Ishikawa (cell line): ENCODE data around the gene RHEX.

ENCODE experiments used
- CEBPB ChIP-seq: IDR thresholded peaks from 2 replicates; pipeline ENCODE4 v1.6.1; 2012
- CREB1 ChIP-seq: IDR thresholded peaks from 2 replicates; pipeline ENCODE4 v1.6.1; 2012; ENCODE audit warnings: low read depth
- EGR1 ChIP-seq: IDR thresholded peaks from 2 replicates; pipeline ENCODE4 v1.6.1; 2012
- EP300 ChIP-seq: IDR thresholded peaks from 2 replicates; pipeline ENCODE4 v1.6.1; 2012; ENCODE audit warnings: borderline replicate concordance
- FOXM1 ChIP-seq: IDR thresholded peaks from 2 replicates; pipeline ENCODE4 v1.6.1; 2012; ENCODE audit warnings: low read depth, borderline replicate concordance
- NFIC ChIP-seq: IDR thresholded peaks from 2 replicates; pipeline ENCODE4 v1.6.1; 2012
- RAD21 ChIP-seq: IDR thresholded peaks from 2 replicates; pipeline ENCODE4 v1.6.1; 2012; ENCODE audit warnings: low read depth
- REST ChIP-seq: IDR thresholded peaks from 2 replicates; pipeline ENCODE4 v1.6.1; 2012; ENCODE audit warnings: low read depth, mild to moderate bottlenecking
- TAF1 ChIP-seq: IDR thresholded peaks from 2 replicates; pipeline ENCODE4 v1.6.1; 2012; ENCODE audit warnings: low read depth, mild to moderate bottlenecking
- TCF12 ChIP-seq: IDR thresholded peaks from 2 replicates; pipeline ENCODE4 v1.6.1; 2012; ENCODE audit warnings: low read depth
- TEAD4 ChIP-seq: IDR thresholded peaks from 2 replicates; pipeline ENCODE4 v1.6.1; 2012
- USF1 ChIP-seq: IDR thresholded peaks from 2 replicates; pipeline ENCODE4 v1.6.1; 2012
- YY1 ChIP-seq: IDR thresholded peaks from 2 replicates; pipeline ENCODE4 v1.6.1; 2012; ENCODE audit warnings: low read depth
- ZBTB7A ChIP-seq: IDR thresholded peaks from 2 replicates; pipeline ENCODE4 v1.6.1; 2012; ENCODE audit warnings: low read depth
- TF ChIP-seq, protein P1 (sequence below): IDR thresholded peaks from 2 replicates; pipeline ENCODE4 v1.6.1; 2012

Gene RHEX

DNA sequence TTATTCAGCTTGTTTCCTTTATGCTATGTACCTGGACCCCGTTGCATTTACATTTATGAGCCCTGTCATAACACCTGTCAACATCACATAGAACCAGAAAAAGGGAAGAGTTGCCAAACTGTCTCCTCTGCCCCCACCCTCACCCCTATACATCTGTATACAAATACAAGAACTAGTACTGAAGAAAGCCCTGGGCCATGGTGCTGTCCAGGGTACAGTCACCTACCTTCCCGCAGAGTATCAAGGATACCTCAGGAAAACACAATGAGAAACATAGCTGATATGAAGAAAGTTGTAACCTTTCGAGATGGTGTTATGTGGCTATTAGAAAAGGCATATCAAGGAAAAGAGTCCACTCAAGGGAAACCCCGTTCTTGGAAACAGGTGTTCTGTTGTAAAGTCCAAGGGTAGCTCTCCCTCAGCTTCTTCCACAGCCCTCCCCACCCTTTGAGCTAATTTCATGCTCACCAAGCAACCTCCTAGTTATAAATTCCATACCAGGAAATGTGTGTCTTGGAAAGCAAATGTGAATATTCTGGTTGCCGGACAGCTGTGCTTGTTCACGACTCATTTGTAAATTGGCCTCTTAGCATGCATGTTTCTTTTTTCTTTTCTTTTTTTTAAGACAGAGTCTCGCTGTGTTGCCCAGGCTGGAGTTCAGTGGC, 80.9 kb downstream of the RHEX start:
- TF ChIP-seq REST (peak; percentile 69), TCF12 (no peak), USF1 (no peak), ZBTB7A (no peak), EP300 (no peak), TEAD4 (no peak)

DNA sequence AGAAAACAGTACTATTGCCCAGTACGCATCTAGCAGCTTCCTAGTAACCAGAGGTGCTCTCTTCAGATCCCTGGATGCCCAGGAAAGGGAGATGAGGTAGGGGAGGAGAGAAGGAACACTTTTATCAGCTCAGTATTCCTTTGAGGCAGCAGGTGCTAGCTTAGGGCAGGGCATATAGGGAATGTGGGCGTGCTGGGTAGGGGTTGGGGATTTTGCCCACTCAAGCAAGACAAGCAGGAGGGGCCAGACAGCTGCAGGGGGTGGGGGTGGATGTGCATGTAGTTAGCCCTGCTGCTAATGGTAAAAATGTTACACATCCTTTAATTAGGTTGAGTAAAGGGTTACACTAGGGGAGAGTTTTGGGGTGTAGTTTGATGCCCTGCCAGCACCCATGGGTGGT, 82.3 kb downstream of the RHEX start:
- TF ChIP-seq USF1: no peak
- TF ChIP-seq EGR1: no peak
- TF ChIP-seq YY1: no peak
- TF ChIP-seq NFIC: no peak
- no peak for TF ChIP-seq CEBPB
- TF ChIP-seq REST: no peak
- TF ChIP-seq EP300: no peak
- TF ChIP-seq TEAD4: no peak
- TF ChIP-seq ZBTB7A: no peak
- no peak for TF ChIP-seq TCF12
- no peak for TF ChIP-seq RAD21
- no peak for TF ChIP-seq FOXM1
- TF ChIP-seq CREB1: no peak
- TF ChIP-seq, protein P1, sequence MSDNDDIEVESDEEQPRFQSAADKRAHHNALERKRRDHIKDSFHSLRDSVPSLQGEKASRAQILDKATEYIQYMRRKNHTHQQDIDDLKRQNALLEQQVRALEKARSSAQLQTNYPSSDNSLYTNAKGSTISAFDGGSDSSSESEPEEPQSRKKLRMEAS: no peak
- no peak for TF ChIP-seq TAF1

DNA sequence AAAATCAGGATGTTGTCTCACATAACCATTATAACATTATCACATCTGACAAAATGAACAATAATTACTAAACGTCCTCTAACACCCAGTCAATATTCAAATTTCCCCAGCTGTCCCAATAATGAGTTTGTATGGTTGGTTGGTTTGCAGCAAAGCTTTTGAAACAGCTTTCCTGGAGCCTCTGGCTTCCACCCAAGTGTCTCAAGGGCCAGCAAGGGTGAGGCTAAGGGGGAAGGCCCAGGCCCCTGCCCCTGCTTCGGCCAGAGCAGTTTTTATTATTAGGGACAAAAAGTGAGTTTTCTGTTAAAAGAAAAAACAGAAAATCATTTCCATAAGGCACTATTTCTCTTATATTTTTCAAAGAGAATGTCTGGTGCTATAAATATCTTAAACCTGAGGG, 83.3 kb downstream of the RHEX start:
- no peak for TF ChIP-seq EGR1
- no peak for TF ChIP-seq TEAD4
- no peak for TF ChIP-seq TCF12
- no peak for TF ChIP-seq ZBTB7A
- TF ChIP-seq REST: no peak
- TF ChIP-seq CREB1: no peak
- no peak for TF ChIP-seq CEBPB

DNA sequence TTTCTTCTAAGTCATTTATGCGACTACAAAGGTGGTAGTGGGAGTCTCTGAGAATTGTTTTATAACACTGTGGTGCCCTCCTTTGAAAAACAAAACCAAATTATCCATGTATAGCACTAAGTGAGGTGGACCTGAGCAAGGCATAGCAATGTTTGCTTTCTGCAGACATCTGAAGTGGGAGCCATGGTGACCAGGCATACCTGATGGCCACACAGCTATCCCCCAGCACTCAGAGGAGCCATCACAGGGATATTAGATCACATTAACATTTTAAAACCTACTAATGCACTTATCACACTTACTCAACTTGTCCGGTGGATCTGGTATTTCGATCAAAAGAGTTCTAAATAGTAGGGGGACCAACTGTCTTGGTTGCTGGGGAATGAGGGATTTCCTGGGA, 89.0 kb downstream of the RHEX start:
- TF ChIP-seq ZBTB7A (no peak), RAD21 (no peak), EGR1 (no peak), EP300 (no peak), TEAD4 (no peak), YY1 (no peak), REST (no peak)
- TF ChIP-seq, protein P1: no peak
